Mucosa of descending colon (tissue), 3 donors: ENCODE measurements around the gene MPPED2. TPM values are rescaled to one million over a fixed set of nuclear protein-coding genes. Genes with fewer than 3 reads are reported as not detected.

ENCODE experiments used
- ATAC-seq: fragments of 200-7000 bp; cut with Tn5 transposase; one replicate; pipeline ENCODE4 v1.9.1; 2020; ENCODE audit warnings: mild to moderate bottlenecking, moderate library complexity
- DNase-seq, 3 donors: peaks; one replicate each; pipeline ENCODE4 v3.0.0-alpha.2; 2020
- H3K36me3 ChIP-seq: fragments of 200-600 bp; one replicate; pipeline ENCODE4 v1.8.0; 2021; ENCODE audit warnings: low read depth, mild to moderate bottlenecking
- H3K4me1 ChIP-seq: fragments of 200-600 bp; one replicate; pipeline ENCODE4 v1.8.0; 2021; ENCODE audit warnings: low read depth, mild to moderate bottlenecking
- H3K4me3 ChIP-seq: fragments of 200-600 bp; one replicate; pipeline ENCODE4 v1.8.0; 2021; ENCODE audit warnings: mild to moderate bottlenecking
- H3K9me3 ChIP-seq: fragments of 200-600 bp; one replicate; pipeline ENCODE4 v1.8.0; 2021; ENCODE audit warnings: mild to moderate bottlenecking
- intact Hi-C, 2 donors: fragments of 100-400 bp; cut with DNase I in 1 of 2; cut with micrococcal nuclease in 1 of 2; formaldehyde crosslinking; loops; one replicate each; pipeline versions ENCODE4 v1.11.0 to v1.11.1; 2022; cut with DNase I, micrococcal nuclease
- total RNA-seq, 3 donors: library from RNA; stranded (reverse); fragmentation: NEBNext Ultra II Directional in 2 of 3; extraction: Animal tissue kit (Norgen Biotek cat#: 25700) in 2 of 3; gene quantifications; one replicate each; pipeline versions ENCODE4 v1.2.1 to v1.2.4, GENCODE V29; 2021 to 2023
- TF ChIP-seq, protein P1 (sequence below): fragments of 200-600 bp; IDR thresholded peaks from one replicate; pipeline ENCODE4 v1.8.0; 2022; ENCODE audit warnings: antibody characterized with exemption, mild to moderate bottlenecking
- donor health status: DM: no; HTN: no; CAD: no; lungs with moderate emphysema.
- donor health status: DM: no; HTN: no; CAD: no.
- donor health status: DM: no; HTN: yes; CAD: no.

Gene MPPED2
- total RNA-seq, 3 donors from 2014 or later = 0.64 to 10.1 (median 1.6) TPM

DNA sequence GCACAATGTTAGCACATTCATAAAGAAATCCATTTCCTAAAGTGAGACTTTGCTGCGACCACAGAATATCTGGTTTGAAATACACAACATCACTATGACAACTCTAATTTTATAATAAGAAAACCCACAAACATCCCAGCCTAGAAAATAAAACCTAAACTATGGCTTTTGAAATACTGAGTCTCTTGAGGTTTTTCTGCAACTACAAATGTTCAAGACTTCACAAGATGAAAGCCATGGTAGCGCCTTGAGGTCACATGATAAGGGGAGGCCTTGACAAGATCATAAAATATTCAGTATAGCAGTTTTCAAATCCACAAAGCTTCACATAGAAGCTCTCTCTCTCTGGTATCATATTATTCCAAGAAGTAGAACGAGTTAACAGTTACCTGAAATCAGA, 126.8 kb downstream of the MPPED2 start:
- H3K9me3 ChIP-seq = no peaks in the 10 kb centered on the region
- TF ChIP-seq, protein P1, sequence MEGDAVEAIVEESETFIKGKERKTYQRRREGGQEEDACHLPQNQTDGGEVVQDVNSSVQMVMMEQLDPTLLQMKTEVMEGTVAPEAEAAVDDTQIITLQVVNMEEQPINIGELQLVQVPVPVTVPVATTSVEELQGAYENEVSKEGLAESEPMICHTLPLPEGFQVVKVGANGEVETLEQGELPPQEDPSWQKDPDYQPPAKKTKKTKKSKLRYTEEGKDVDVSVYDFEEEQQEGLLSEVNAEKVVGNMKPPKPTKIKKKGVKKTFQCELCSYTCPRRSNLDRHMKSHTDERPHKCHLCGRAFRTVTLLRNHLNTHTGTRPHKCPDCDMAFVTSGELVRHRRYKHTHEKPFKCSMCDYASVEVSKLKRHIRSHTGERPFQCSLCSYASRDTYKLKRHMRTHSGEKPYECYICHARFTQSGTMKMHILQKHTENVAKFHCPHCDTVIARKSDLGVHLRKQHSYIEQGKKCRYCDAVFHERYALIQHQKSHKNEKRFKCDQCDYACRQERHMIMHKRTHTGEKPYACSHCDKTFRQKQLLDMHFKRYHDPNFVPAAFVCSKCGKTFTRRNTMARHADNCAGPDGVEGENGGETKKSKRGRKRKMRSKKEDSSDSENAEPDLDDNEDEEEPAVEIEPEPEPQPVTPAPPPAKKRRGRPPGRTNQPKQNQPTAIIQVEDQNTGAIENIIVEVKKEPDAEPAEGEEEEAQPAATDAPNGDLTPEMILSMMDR = no peak
- H3K4me3 ChIP-seq = no peak overlapping the region
- no peaks in the 10 kb centered on the region for H3K36me3 ChIP-seq
- DNase-seq (no peak), ATAC-seq (no peak)
- H3K4me1 ChIP-seq = no peaks in the 10 kb centered on the region
- intact Hi-C loops = no loop called here

DNA sequence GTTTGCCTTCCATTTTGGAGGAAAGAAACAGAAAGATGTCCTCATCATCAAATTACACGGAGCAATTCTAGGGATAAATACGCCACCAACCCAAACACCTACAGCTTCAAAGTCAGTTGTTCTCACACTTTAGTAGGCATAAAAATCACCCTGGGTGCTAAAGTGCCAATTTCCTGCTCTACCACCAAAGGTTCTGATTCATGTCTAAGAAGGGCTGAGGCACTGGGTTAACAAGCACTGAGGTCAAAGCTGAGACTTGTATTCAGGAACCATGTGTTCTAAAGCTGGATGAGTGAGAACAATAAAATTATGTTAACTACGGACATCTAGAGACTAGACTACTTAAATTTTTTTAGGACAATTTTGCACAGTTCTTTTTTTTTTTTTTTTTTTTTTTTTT, 127.6 kb downstream of the MPPED2 start:
- TF ChIP-seq, protein P1 = no peak
- Histone ChIP-seq H3K4me3 (no peak overlapping the region), H3K4me1 (no peaks in the 10 kb centered on the region), H3K9me3 (no peaks in the 10 kb centered on the region), H3K36me3 (no peaks in the 10 kb centered on the region)
- ATAC-seq = no peak
- intact Hi-C loops = no loop called here
- DNase-seq = no peak

DNA sequence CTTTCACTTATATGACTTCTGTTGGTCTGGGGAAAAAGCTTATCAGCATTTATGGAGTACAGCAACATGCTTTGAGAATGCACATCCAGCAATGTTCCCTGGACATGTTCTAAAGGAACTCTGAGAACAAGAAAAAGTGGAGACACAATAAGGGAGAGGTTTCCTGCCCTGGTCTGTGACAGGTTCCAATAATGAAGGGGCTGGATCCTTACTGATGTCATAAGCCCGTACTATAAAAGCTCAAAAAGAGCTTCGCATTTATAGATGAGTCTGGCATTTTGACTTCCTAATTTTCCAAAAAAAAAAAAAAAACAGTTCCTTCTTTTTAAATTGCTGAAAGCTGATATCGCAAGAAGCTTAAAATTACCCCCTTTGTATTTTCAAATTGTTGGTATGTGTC, 129.1 kb downstream of the MPPED2 start:
- Histone ChIP-seq H3K4me3 (no peak overlapping the region), H3K36me3 (no peaks in the 10 kb centered on the region), H3K4me1 (no peaks in the 10 kb centered on the region), H3K9me3 (no peaks in the 10 kb centered on the region)
- TF ChIP-seq, protein P1 = no peak
- ATAC-seq (no peak), DNase-seq (no peak)
- intact Hi-C loops = no loop called here

DNA sequence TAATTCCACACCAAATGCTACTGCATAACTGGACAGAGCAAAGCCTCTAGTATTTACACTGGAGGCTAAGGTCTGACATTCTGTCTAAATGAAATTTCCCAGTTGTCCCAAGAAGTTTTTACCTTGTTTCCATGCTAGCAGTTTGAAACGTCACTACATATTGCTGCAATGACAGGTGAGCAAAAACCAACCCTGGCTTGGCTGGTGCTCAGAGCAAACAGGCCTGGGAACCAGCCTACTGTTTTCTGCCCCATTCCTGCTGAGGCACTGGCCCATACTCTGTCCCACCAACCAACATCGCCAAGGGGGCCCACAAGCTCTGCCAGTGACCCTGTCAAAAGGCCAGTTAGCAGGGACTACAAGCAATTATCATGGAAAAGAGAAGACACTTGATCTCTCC, 131.1 kb downstream of the MPPED2 start:
- no peaks in the 10 kb centered on the region for H3K9me3 ChIP-seq
- no peaks in the 10 kb centered on the region for H3K4me1 ChIP-seq
- DNase-seq (no peak), ATAC-seq (no peak)
- TF ChIP-seq, protein P1 = no peak
- intact Hi-C loops = no loop called here
- H3K36me3 ChIP-seq = no peaks in the 10 kb centered on the region
- no peak overlapping the region for H3K4me3 ChIP-seq

DNA sequence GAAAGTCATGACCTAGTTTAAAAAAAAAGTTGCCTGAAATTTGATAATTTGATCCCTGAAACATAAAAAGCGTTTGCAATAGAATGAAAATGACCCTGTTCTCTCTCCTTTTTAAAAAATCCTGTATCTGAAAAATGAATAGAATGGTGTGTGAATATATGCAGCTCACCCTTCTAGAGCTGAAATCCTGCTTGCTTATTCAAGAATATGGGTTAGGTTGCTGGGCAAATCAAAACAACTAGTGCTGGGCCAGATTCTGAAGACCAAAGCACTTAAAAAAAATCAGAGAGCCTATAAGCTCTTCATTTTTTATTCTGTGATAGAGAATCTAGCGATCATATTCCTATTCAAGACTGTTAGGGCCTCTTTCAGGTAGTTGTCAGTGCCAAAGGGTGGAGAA, 131.6 kb downstream of the MPPED2 start:
- Histone ChIP-seq H3K4me3 (no peak overlapping the region), H3K36me3 (no peaks in the 10 kb centered on the region), H3K9me3 (no peaks in the 10 kb centered on the region), H3K4me1 (no peaks in the 10 kb centered on the region)
- DNase-seq (no peak), ATAC-seq (no peak)
- TF ChIP-seq, protein P1 = no peak
- intact Hi-C loops = no loop called here

DNA sequence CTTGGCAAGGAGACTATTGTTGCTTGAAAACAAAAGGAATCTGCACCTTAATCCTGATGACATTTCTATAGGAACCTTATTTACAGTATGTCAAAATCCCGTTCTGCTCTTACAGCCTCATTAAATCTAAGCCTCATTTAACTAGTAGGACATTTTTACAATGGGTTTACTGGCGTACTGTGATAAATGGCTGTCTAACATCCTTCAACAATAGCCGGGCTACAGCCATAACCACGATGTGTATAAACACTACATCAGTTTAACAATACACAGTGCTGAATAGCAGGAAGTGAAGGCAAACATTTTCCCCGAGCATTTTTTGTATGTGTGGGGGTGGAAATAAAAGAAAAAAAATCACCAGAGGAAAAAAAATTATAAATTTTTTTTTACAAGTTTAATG, 132.0 kb downstream of the MPPED2 start:
- no peaks in the 10 kb centered on the region for H3K36me3 ChIP-seq
- ATAC-seq = peak; percentile 88
- TF ChIP-seq, protein P1 = no peak
- H3K9me3 ChIP-seq = no peaks in the 10 kb centered on the region
- H3K4me1 ChIP-seq = no peaks in the 10 kb centered on the region
- peak in 1 of 3 donors; percentile 36 for DNase-seq
- H3K4me3 ChIP-seq = no peak overlapping the region
- intact Hi-C loops = no loop called here
